Activated CD4-positive, alpha-beta T cell treated with anti-CD3 and anti-CD28 coated beads for 24 hours (primary cell): ENCODE data around the gene DIDO1.

ENCODE experiments used
- DNase-seq, 2 donors: peaks; one replicate each; pipeline ENCODE4 v3.0.0-alpha.2; 2020; ENCODE audit warnings: low read depth in 2 of 2

The DIDO1 gene

GRCh38 chr20:62835931-62836861 is 90.1 kb downstream of the DIDO1 start:
- DNase-seq: no peak

- DNase-seq: no peak
Measured at GRCh38 chr20:62834967-62835730, 91.2 kb downstream of the DIDO1 start.

GRCh38 chr20:62832951-62833391 is 93.3 kb downstream of the DIDO1 start:
- no peak for DNase-seq

GRCh38 chr20:62832212-62832922 is 93.9 kb downstream of the DIDO1 start:
- no peak for DNase-seq

- no peak for DNase-seq
Measured at GRCh38 chr20:62831854-62832211, 94.5 kb downstream of the DIDO1 start.

- DNase-seq: no peak
Measured at GRCh38 chr20:62831361-62831788, 94.9 kb downstream of the DIDO1 start.

- DNase-seq: no peak
Measured at GRCh38 chr20:62830821-62831220, 95.5 kb downstream of the DIDO1 start.

GRCh38 chr20:62830251-62830650 is 96.1 kb downstream of the DIDO1 start:
- DNase-seq: no peak

- no peak for DNase-seq
Measured at GRCh38 chr20:62829231-62830230, 96.8 kb downstream of the DIDO1 start.

- DNase-seq: no peak
Measured at GRCh38 chr20:62828511-62829230, 97.6 kb downstream of the DIDO1 start.

GRCh38 chr20:62828051-62828450 is 98.3 kb downstream of the DIDO1 start:
- no peak for DNase-seq
